HFFc6 (cell line): Measurements from ENCODE around the gene SEMA4D. TPM values are rescaled to one million over a fixed set of nuclear protein-coding genes. Genes with fewer than 3 reads are reported as not detected.

Source experiments
- DNase-seq: peaks from one replicate; pipeline ENCODE4 v3.0.0-alpha.2; 2018
- H3K27ac Mint-ChIP-seq: 2 replicates; pipeline ENCODE4 v1.8.0; 2020; ENCODE audit warnings: mild to moderate bottlenecking, mixed read lengths
- H3K27me3 Mint-ChIP-seq: 2 replicates; pipeline ENCODE4 v1.8.0; 2021; ENCODE audit warnings: mild to moderate bottlenecking, moderate library complexity, mixed read lengths; ENCODE audit not compliant: insufficient read depth
- H3K36me3 Mint-ChIP-seq: 2 replicates; pipeline ENCODE4 v1.8.0; 2021; ENCODE audit warnings: low read depth, mixed read lengths
- H3K4me1 Mint-ChIP-seq: 2 replicates; pipeline ENCODE4 v1.8.0; 2020; ENCODE audit warnings: low read depth, mixed read lengths
- H3K4me3 Mint-ChIP-seq: 2 replicates; pipeline ENCODE4 v1.8.0; 2020; ENCODE audit warnings: mild to moderate bottlenecking, moderate library complexity, mixed read lengths
- H3K9me3 Mint-ChIP-seq: 2 replicates; pipeline ENCODE4 v1.8.0; 2020; ENCODE audit warnings: mild to moderate bottlenecking, mixed read lengths
- CTCF ChIP-seq: fragments of 200-600 bp; sonication (generic); IDR thresholded peaks from 2 replicates; pipeline ENCODE4 v1.5.0; 2021; ENCODE audit warnings: antibody characterized with exemption, mild to moderate bottlenecking
- total RNA-seq, 6 experiments: library from RNA; stranded (reverse); fragmentation: NEBNext Ultra II Directional; extraction: Animal tissue kit (Norgen Biotek cat#: 25700); gene quantifications; 2 replicates in 1 of 6; 3 replicates in 5 of 6; pipeline ENCODE4 v1.2.3, GENCODE V29; 2021

SEMA4D gene
- total RNA-seq, 6 experiments from 2014 or later = not detected

- TF ChIP-seq CTCF = no peak
- Mint-ChIP-seq H3K4me3 (no peak overlapping the region), H3K4me1 (peaks cover 6% of the 10 kb centered on the region; the same call in 1 of the 2 replicates), H3K27me3 (no peaks in the 10 kb centered on the region; the same call in 1 of the 2 replicates), H3K36me3 (peaks cover 36% of the 10 kb centered on the region), H3K27ac (no peak overlapping the region), H3K9me3 (no peaks in the 10 kb centered on the region)
- no peak for DNase-seq
Measured at GRCh38 chr9:89357331-89358197, 140.3 kb downstream of the SEMA4D start.

GRCh38 chr9:89356782-89357181 lies 141.1 kb downstream of the SEMA4D start:
- TF ChIP-seq CTCF = no peak
- DNase-seq = no peak
- Mint-ChIP-seq H3K27me3 (no peaks in the 10 kb centered on the region; the same call in 1 of the 2 replicates), H3K27ac (no peak overlapping the region), H3K4me3 (no peak overlapping the region), H3K36me3 (peaks cover 36% of the 10 kb centered on the region), H3K9me3 (no peaks in the 10 kb centered on the region), H3K4me1 (peaks cover 6% of the 10 kb centered on the region; the same call in 1 of the 2 replicates)

DNA sequence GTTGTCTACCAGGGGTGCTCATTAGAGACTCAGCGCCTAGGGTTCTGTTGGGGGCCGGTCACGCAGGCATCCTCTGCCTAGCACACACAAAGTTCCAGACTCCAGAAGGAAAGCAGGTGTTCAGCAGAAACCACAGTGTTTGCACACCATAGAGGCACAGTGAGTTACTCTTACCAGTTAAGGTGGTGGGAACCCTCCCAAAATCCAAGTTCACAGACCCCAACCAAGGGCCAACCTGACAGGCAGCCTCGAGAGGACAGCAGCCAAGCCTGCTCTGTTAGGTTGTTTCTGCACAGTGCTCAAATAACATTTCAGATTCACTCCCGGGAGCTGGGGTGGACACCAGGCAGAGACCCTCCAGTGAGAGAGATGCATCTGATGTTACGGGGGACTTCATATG lies 143.4 kb downstream of the SEMA4D start:
- TF ChIP-seq CTCF = no peak
- Mint-ChIP-seq H3K27ac (no peak overlapping the region), H3K4me1 (no peaks in the 10 kb centered on the region; the same call in 1 of the 2 replicates), H3K9me3 (no peaks in the 10 kb centered on the region), H3K4me3 (no peak overlapping the region), H3K36me3 (peaks cover 32% of the 10 kb centered on the region), H3K27me3 (no peaks in the 10 kb centered on the region; the same call in 1 of the 2 replicates)
- DNase-seq = no peak

- no peaks in the 10 kb centered on the region; the same call in 1 of the 2 replicates for H3K27me3 Mint-ChIP-seq
- H3K36me3 Mint-ChIP-seq = peaks cover 33% of the 10 kb centered on the region
- TF ChIP-seq CTCF = 0 out of 2 replicates have a peak, but pooled peaks have one; percentile 16
- DNase-seq = no peak
- no peaks in the 10 kb centered on the region for H3K4me1 Mint-ChIP-seq
- no peaks in the 10 kb centered on the region for H3K9me3 Mint-ChIP-seq
- no peak overlapping the region for H3K27ac Mint-ChIP-seq
- H3K4me3 Mint-ChIP-seq = no peak overlapping the region
Measured at GRCh38 chr9:89353989-89354388, 143.9 kb downstream of the SEMA4D start.

- Mint-ChIP-seq H3K27ac (no peak overlapping the region), H3K4me3 (no peak overlapping the region), H3K36me3 (peaks cover 32% of the 10 kb centered on the region), H3K27me3 (no peaks in the 10 kb centered on the region; the same call in 1 of the 2 replicates), H3K9me3 (no peaks in the 10 kb centered on the region), H3K4me1 (no peaks in the 10 kb centered on the region)
- no peak for TF ChIP-seq CTCF
- no peak for DNase-seq
Measured at GRCh38 chr9:89352874-89353649, 144.9 kb downstream of the SEMA4D start.
